Measurements from ENCODE around the gene ADAMTS18.

ADAMTS18 gene

GRCh38 chr16:77462894-77463293 lies 28.1 kb upstream of the ADAMTS18 start:
- DNase-seq (ENCODE audit: low spot score) = no peak
- no peak for TF ChIP-seq CTCF (IDR thresholded peaks at IDR 0.05; ENCODE audit: extremely low read depth, missing control alignments)

- TF ChIP-seq CTCF (IDR thresholded peaks at IDR 0.05; ENCODE audit: extremely low read depth, missing control alignments) = no peak
- no peak for DNase-seq (ENCODE audit: low spot score)
Measured at GRCh38 chr16:77459534-77460254, 24.9 kb upstream of the ADAMTS18 start.

- TF ChIP-seq CTCF (IDR thresholded peaks at IDR 0.05; ENCODE audit: extremely low read depth, missing control alignments) = no peak
- no peak for DNase-seq (ENCODE audit: low spot score)
Measured at GRCh38 chr16:77457046-77457445, 22.2 kb upstream of the ADAMTS18 start.

- no peak for DNase-seq (ENCODE audit: low spot score)
- TF ChIP-seq CTCF (IDR thresholded peaks at IDR 0.05; ENCODE audit: extremely low read depth, missing control alignments) = no peak
Measured at GRCh38 chr16:77452243-77452642, 17.4 kb upstream of the ADAMTS18 start.

- no peak for TF ChIP-seq CTCF (IDR thresholded peaks at IDR 0.05; ENCODE audit: extremely low read depth, missing control alignments)
- no peak for DNase-seq (ENCODE audit: low spot score)
Measured at GRCh38 chr16:77450790-77451487, 16.1 kb upstream of the ADAMTS18 start.

- no peak for DNase-seq (ENCODE audit: low spot score)
- no peak for TF ChIP-seq CTCF (IDR thresholded peaks at IDR 0.05; ENCODE audit: extremely low read depth, missing control alignments)
Measured at GRCh38 chr16:77449208-77449607, 14.4 kb upstream of the ADAMTS18 start.

GRCh38 chr16:77445324-77445723 lies 10.5 kb upstream of the ADAMTS18 start:
- no peak for DNase-seq (ENCODE audit: low spot score)
- no peak for TF ChIP-seq CTCF (IDR thresholded peaks at IDR 0.05; ENCODE audit: extremely low read depth, missing control alignments)

All from GM20000 (cell line).